ENCODE measurements around the gene BCAS3.

DNA sequence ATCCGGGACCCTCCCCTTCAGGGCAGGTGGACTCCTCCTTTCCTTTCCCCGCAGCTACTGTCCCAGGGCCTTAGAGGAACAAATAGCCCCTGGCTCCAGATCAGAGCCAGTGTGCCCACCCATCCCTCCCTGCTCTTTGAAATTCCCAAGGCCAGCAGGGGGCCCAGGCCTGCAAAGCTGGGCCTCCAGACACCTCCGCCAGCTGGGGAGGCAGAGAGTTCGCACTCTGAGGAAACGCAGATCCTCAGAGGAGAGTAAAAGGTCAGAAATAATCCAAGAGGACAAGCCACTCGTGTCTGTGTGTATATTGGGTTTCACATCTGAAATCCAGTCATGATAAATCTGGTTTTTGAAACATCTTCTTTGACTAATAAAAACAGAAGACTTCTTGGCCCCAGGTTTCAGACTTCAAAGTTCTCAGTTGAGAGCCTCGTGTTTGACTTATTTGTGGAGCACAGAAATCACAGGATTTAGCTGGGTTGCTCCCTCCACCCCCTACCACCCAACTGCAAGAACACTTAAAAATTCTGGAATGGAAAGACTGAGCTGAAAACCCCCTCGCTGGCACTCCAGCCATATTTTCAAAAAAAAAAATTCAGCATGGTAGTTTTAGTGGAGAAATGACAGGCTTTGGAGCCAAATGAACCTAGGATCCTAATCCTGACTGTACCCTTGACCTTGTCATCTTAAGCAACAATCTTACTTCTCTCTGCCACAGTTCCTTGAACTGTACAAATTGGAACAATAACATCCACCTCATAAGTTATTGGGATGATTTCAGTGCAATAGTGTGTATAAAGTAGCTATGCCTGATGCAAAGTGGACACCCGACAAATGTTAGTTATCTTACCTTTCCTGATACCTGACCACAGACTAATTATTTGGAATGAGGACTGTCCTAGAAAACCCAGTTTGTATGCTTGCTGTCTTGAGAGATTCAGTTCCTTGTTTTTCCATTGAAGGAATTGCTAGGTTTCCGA lies 677.5 kb downstream of the BCAS3 start:
- no peak for TF ChIP-seq POLR2AphosphoS5 (IDR thresholded peaks at IDR 0.05; ENCODE audit: low read depth, low read length)
- TF ChIP-seq POLR2A (IDR thresholded peaks at IDR 0.05; ENCODE audit: low read depth, low read length), result no peak
- no peak for TF ChIP-seq TAF1 (IDR thresholded peaks at IDR 0.05; ENCODE audit: borderline replicate concordance, low read depth, low read length)
